ENCODE data around the gene PCID2. TPM values are rescaled to one million over a fixed set of nuclear protein-coding genes. Genes with fewer than 3 reads are reported as not detected.

Gene PCID2
- total RNA-seq, 1 donor from 2014 or later, result 51.2 TPM

DNA sequence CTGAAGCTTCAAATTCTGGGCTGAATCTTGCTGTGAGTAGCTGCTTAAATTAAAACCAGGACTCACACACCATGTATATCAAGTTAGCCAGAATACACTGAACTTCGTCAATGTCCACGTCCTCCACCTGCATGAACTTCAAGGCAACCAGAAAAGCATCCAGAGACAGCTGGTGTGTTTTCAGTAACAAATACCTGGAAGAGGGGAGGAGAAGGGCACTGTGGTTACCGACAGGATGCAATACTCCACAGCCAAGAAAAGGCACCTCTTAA, 29.6 kb downstream of the PCID2 start:
- Mint-ChIP-seq H3K4me3 (no peak overlapping the region), H3K27ac (no peak overlapping the region), H3K36me3 (peaks cover 35% of the 10 kb centered on the region), H3K9me3 (no peaks in the 10 kb centered on the region), H3K27me3 (ENCODE audit: low read depth) (no peaks in the 10 kb centered on the region), H3K4me1 (no peaks in the 10 kb centered on the region)
- DNase-seq (ENCODE audit: low spot score in 2 of 2, unreplicated experiment in 2 of 2), result no peak
- TF ChIP-seq, protein P1, sequence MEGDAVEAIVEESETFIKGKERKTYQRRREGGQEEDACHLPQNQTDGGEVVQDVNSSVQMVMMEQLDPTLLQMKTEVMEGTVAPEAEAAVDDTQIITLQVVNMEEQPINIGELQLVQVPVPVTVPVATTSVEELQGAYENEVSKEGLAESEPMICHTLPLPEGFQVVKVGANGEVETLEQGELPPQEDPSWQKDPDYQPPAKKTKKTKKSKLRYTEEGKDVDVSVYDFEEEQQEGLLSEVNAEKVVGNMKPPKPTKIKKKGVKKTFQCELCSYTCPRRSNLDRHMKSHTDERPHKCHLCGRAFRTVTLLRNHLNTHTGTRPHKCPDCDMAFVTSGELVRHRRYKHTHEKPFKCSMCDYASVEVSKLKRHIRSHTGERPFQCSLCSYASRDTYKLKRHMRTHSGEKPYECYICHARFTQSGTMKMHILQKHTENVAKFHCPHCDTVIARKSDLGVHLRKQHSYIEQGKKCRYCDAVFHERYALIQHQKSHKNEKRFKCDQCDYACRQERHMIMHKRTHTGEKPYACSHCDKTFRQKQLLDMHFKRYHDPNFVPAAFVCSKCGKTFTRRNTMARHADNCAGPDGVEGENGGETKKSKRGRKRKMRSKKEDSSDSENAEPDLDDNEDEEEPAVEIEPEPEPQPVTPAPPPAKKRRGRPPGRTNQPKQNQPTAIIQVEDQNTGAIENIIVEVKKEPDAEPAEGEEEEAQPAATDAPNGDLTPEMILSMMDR (IDR thresholded peaks at IDR 0.05; ENCODE audit: unreplicated experiment), result no peak

DNA sequence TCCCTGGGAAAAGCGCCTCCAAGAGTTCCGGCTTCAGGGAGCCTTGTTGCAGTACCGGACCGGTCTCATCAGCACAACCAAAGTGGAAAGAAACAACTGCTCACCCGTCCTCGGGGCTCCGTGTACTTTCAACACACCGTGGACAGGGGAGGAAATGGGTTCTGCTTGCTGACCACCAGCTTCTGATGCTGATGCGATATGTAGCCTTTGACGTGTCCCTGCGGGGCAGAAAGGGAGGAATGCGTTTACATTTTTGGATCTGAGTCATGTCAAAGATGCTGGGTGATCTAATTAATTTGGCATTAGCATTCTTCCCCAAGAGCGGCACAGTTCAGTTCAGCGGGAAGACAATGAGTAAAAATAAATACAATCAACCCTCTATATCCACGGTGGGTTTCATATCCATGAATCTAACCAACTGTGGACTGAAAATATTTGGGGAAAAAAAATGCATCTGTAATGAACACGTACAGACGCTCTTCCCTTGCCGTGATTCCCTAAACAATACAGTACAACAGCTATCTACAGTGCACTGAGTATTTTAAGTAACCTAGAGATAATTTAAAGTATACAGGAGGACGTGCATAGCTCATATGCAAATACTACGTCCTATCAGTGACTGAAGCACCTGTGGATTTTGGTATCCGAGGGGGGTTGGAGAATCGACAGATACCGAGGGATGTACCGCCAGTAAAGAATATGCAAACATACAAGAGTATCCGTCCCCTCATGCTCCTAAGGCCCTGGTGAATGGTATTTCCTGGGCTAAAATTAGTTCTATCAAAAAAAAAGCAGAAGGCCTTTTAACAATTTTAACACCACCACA, 30.2 kb downstream of the PCID2 start:
- Mint-ChIP-seq H3K4me3 (no peak overlapping the region), H3K4me1 (no peaks in the 10 kb centered on the region), H3K27ac (no peak overlapping the region), H3K36me3 (peaks cover 35% of the 10 kb centered on the region), H3K27me3 (ENCODE audit: low read depth) (no peaks in the 10 kb centered on the region), H3K9me3 (no peaks in the 10 kb centered on the region)
- DNase-seq (ENCODE audit: low spot score in 2 of 2, unreplicated experiment in 2 of 2), result no peak
- TF ChIP-seq, protein P1 (IDR thresholded peaks at IDR 0.05; ENCODE audit: unreplicated experiment), result no peak

DNA sequence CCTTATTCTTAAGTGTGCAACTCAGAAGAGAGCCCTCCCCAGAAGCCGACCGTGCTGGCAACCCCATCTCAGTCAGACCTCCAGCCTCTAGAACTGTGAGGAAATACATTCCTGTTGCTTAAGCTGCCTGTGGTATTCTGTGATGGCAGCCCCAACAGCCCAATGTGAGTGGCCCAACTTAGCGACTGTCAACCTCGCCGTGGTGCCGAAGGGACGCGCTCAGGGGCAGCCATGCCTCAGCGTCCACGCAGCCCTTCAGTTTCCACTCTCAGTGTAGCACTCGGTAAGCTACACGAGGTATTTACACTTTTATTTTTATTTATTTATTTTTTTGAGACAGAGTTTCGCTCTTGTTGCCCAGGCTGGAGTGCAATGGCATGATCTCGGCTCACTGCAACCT, 31.6 kb downstream of the PCID2 start:
- no peak for DNase-seq (ENCODE audit: low spot score in 2 of 2, unreplicated experiment in 2 of 2)
- Mint-ChIP-seq H3K27ac (no peak overlapping the region), H3K4me1 (no peaks in the 10 kb centered on the region), H3K9me3 (no peaks in the 10 kb centered on the region), H3K4me3 (no peak overlapping the region), H3K27me3 (ENCODE audit: low read depth) (no peaks in the 10 kb centered on the region), H3K36me3 (peaks cover 35% of the 10 kb centered on the region)
- TF ChIP-seq, protein P1 (IDR thresholded peaks at IDR 0.05; ENCODE audit: unreplicated experiment), result no peak

GRCh38 chr13:113176280-113176679, 32.2 kb downstream of the PCID2 start:
- no peak for DNase-seq (ENCODE audit: low spot score in 2 of 2, unreplicated experiment in 2 of 2)
- TF ChIP-seq, protein P1 (IDR thresholded peaks at IDR 0.05; ENCODE audit: unreplicated experiment), result no peak
- H3K4me3 Mint-ChIP-seq, result no peak overlapping the region
- no peak overlapping the region for H3K27ac Mint-ChIP-seq
- no peaks in the 10 kb centered on the region for H3K9me3 Mint-ChIP-seq
- peaks cover 38% of the 10 kb centered on the region for H3K36me3 Mint-ChIP-seq
- no peaks in the 10 kb centered on the region for H3K27me3 Mint-ChIP-seq (ENCODE audit: low read depth)
- no peaks in the 10 kb centered on the region for H3K4me1 Mint-ChIP-seq

DNA sequence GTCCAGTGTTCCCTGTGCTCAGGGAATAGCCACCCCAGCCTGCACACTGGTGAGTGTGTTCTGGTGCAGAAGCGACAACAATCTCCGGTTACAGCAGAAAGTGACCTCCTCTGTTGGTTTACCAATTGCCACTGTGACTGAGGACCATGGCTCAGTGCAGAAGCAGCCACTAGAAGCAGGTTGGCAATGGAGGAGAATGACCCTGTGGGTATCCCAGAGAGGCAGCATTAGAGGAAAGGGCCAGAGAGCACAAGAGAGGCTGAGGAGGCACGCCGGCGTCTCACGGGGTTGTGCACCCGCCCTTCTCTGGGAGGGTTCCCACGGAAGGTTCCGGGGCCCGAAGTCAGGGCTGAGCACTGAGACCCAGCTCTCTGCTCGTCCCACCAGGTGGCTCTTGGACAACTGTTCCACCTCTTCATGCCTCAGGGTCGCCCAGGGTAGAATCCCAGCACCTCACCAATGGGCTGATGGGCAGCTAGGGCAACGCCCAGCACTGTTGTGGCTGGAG, 36.0 kb downstream of the PCID2 start:
- Mint-ChIP-seq H3K4me1 (no peaks in the 10 kb centered on the region), H3K27ac (no peak overlapping the region), H3K27me3 (ENCODE audit: low read depth) (no peaks in the 10 kb centered on the region), H3K9me3 (peaks cover 13% of the 10 kb centered on the region), H3K4me3 (no peak overlapping the region), H3K36me3 (peaks cover 42% of the 10 kb centered on the region)
- TF ChIP-seq, protein P1 (IDR thresholded peaks at IDR 0.05; ENCODE audit: unreplicated experiment), result no peak
- no peak for DNase-seq (ENCODE audit: low spot score in 2 of 2, unreplicated experiment in 2 of 2)
